GM12878 (cell line): Measurements from ENCODE around the gene MICAL3. TPM values are rescaled to one million over a fixed set of nuclear protein-coding genes. Genes with fewer than 3 reads are reported as not detected.

ENCODE experiments used
- ATAC-seq: fragments of 200-7000 bp; cut with Tn5 transposase; 3 replicates; pipeline ENCODE4 v1.9.1; 2020; ENCODE audit warnings: mild to moderate bottlenecking, moderate library complexity
- BruUV-seq: library from RNA; stranded (reverse); fragments of 400-500 nt; replicated peaks from 2 replicates; lab custom pipeline; 2021; lab: Mats Ljungman, UMichigan
- CTCF ChIA-PET: fragments of 300-600 bp; sonication (Branson Sonifier 250); formaldehyde crosslinking; extraction: SDS; loops from one replicate; lab custom pipeline; 2021; ENCODE audit warnings: inconsistent platforms; lab: Yijun Ruan, JAX
- POLR2A ChIA-PET: fragments of 350-600 bp; formaldehyde crosslinking; extraction: SDS; loops from one replicate; lab custom pipeline; 2021; ENCODE audit warnings: inconsistent platforms; lab: Charles Lee
- RAD21 ChIA-PET: fragments of 300-600 bp; sonication (Branson Sonifier 250); formaldehyde crosslinking; loops from one replicate; lab custom pipeline; 2023; ENCODE audit warnings: antibody characterized with exemption; ENCODE audit not compliant: unreplicated experiment; lab: Charles Lee
- SMC1A ChIA-PET: fragments of 300-600 bp; sonication (Branson Sonifier 250); formaldehyde crosslinking; loops from one replicate; lab custom pipeline; 2023; ENCODE audit not compliant: unreplicated experiment, uncharacterized antibody; lab: Charles Lee
- DNase-seq: peaks from one replicate; pipeline ENCODE4 v3.0.0-alpha.2; 2011; ENCODE audit warnings: low read depth, low spot score
- FAIRE-seq: peaks from 3 replicates; lab custom pipeline; 2011; peaks lifted over from hg19 to GRCh38; lab: Jason Lieb, UNC
- H2AFZ ChIP-seq: 2 replicates; pipeline ENCODE4 v1.6.0; 2011; ENCODE audit warnings: low read depth, low read length, control low read depth; ENCODE audit not compliant: control insufficient read depth
- H3K27ac ChIP-seq: 2 replicates; pipeline ENCODE4 v1.5.1; 2011; ENCODE audit warnings: control low read depth; ENCODE audit not compliant: control insufficient read depth, insufficient read depth
- H3K27me3 ChIP-seq, 2 experiments: replicated peaks in 1 of 2; 2 replicates each; pipeline versions ENCODE4 v1.6.0 to v1.6.1; 2011; ENCODE audit warnings: low read length in 1 of 2; ENCODE audit not compliant: control insufficient read depth in 2 of 2, insufficient read depth in 2 of 2
- H3K36me3 ChIP-seq, 2 experiments: 2 replicates each; pipeline ENCODE4 v1.5.1; 2011; ENCODE audit warnings: low read length in 1 of 2; ENCODE audit not compliant: control insufficient read depth in 2 of 2, insufficient read depth in 2 of 2
- H3K4me1 ChIP-seq: 2 replicates; pipeline ENCODE4 v1.6.1; 2011; ENCODE audit warnings: mild to moderate bottlenecking, low read length, moderate library complexity, mixed read lengths; ENCODE audit not compliant: control insufficient read depth, insufficient read depth
- H3K4me2 ChIP-seq: 2 replicates; pipeline ENCODE4 v1.6.0; 2011; ENCODE audit warnings: control low read depth; ENCODE audit not compliant: control insufficient read depth, insufficient read depth
- H3K4me3 ChIP-seq: fragments of 200-600 bp; sonication (generic); 2 replicates; pipeline ENCODE4 v1.5.1; 2016
- H3K79me2 ChIP-seq: 2 replicates; pipeline ENCODE4 v1.6.0; 2011; ENCODE audit warnings: low read length; ENCODE audit not compliant: control insufficient read depth, insufficient read depth
- H3K9ac ChIP-seq: 2 replicates; pipeline ENCODE4 v1.8.0; 2011; ENCODE audit warnings: low read length, control low read depth, mixed read lengths; ENCODE audit not compliant: control insufficient read depth, insufficient read depth
- H3K9me3 ChIP-seq: replicated peaks from 3 replicates; pipeline ENCODE4 v1.5.1; 2011; ENCODE audit warnings: mild to moderate bottlenecking, low read length; ENCODE audit not compliant: control insufficient read depth, insufficient read depth
- H4K20me1 ChIP-seq: 2 replicates; pipeline ENCODE4 v1.6.0; 2011; ENCODE audit not compliant: control insufficient read depth, insufficient read depth
- BACH1 ChIP-seq: fragments of 450-650 bp; IDR thresholded peaks from 2 replicates; pipeline ENCODE4 v1.6.1; 2017; ENCODE audit warnings: mild to moderate bottlenecking, borderline replicate concordance
- BCLAF1 ChIP-seq: fragments of 450-650 bp; IDR thresholded peaks from 2 replicates; pipeline ENCODE4 v1.6.1; 2017; ENCODE audit warnings: antibody characterized with exemption, mild to moderate bottlenecking, moderate library complexity
- ELK1 ChIP-seq: IDR thresholded peaks from 2 replicates; pipeline ENCODE4 v1.6.1; 2012; ENCODE audit warnings: low read depth, low read length, improper control_type of control experiment
- KAT2A ChIP-seq: conservative IDR thresholded peaks from 2 replicates; pipeline ENCODE4 v1.6.1; 2011; ENCODE audit warnings: low read depth, low read length; ENCODE audit not compliant: control insufficient read depth
- LARP7 ChIP-seq: fragments of 450-650 bp; IDR thresholded peaks from 2 replicates; pipeline ENCODE4 v1.6.1; 2017; ENCODE audit warnings: mild to moderate bottlenecking
- POLR2AphosphoS5 ChIP-seq: IDR thresholded peaks from 2 replicates; pipeline ENCODE4 v1.6.1; 2011; ENCODE audit warnings: mild to moderate bottlenecking, low read length, inconsistent platforms
- TAF1 ChIP-seq: IDR thresholded peaks from 2 replicates; pipeline ENCODE4 v1.6.1; 2011; ENCODE audit warnings: mild to moderate bottlenecking, low read depth, low read length, borderline replicate concordance
- TARDBP ChIP-seq: IDR thresholded peaks from 2 replicates; pipeline ENCODE4 v1.6.1; 2016; ENCODE audit warnings: borderline replicate concordance
- USF2 ChIP-seq: IDR thresholded peaks from 2 replicates; pipeline ENCODE4 v1.6.1; 2011; ENCODE audit warnings: low read depth, low read length, improper control_type of control experiment, borderline replicate concordance
- WGBS: methylation state at CpG from one replicate; pipeline ENCODE4 v1.1.6; 2016; ENCODE audit warnings: low lambda C conversion rate; ENCODE audit not compliant: insufficient replicate concordance, insufficient coverage; ENCODE audit errors: missing lambda C conversion rate; 5-methylcytosine and 5-hydroxymethylcytosine counted together
- in situ Hi-C: fragments of 300-500 bp; cut with MboI; formaldehyde crosslinking; loops from 9 replicates; pipeline ENCODE4 v1.14.3; 2018; ENCODE audit warnings: mixed read lengths
- intact Hi-C: fragments of 100-400 bp; cut with micrococcal nuclease; formaldehyde crosslinking; loops from one replicate; pipeline ENCODE4 v1.14.2; 2022; ENCODE audit not compliant: unreplicated experiment
- polyA plus RNA-seq, 11 experiments: library from polyadenylated mRNA; depleted of rRNA in 4 of 11; unstranded in 6 of 11; stranded (reverse) in 5 of 11; fragments of >200 nt; fragmentation: Nextera tagmentation in 4 of 11; fragmentation: Illumina TruSeq in 1 of 11; extraction: Ambion mirVana in 4 of 11; extraction: Trizol in 1 of 11; gene quantifications; 1 replicate in 1 of 11; 2 replicates in 10 of 11; pipeline versions ENCODE4 v1.2.1 to v1.2.3, GENCODE V29; 2011 to 2016; ENCODE audit warnings: inconsistent platforms in 2 of 11, missing spikeins in 2 of 11, low read depth in 1 of 11
- total RNA-seq, 4 experiments: library from RNA; depleted of rRNA in 3 of 4; stranded (reverse); fragments of >200 nt in 3 of 4; fragmentation: Illumina TruSeq in 1 of 4; extraction: Trizol in 1 of 4; gene quantifications; 2 replicates each; pipeline versions ENCODE4 v1.2.1 to v1.2.3, GENCODE V29; 2013 to 2021
- TF ChIP-seq, protein P1 (sequence below): IDR thresholded peaks from 2 replicates; pipeline ENCODE4 v1.6.1; 2011; ENCODE audit warnings: low read depth, mild to moderate bottlenecking, low read length, moderate library complexity, borderline replicate concordance; ENCODE audit errors: extremely low read depth

MICAL3 gene
- total and polyA plus RNA-seq, 10 of the 15 experiments (the other 5 are each of a cell fraction or from before 2014, with no cell fraction given) = 2.6 to 92.2 (median 24.0) TPM

DNA sequence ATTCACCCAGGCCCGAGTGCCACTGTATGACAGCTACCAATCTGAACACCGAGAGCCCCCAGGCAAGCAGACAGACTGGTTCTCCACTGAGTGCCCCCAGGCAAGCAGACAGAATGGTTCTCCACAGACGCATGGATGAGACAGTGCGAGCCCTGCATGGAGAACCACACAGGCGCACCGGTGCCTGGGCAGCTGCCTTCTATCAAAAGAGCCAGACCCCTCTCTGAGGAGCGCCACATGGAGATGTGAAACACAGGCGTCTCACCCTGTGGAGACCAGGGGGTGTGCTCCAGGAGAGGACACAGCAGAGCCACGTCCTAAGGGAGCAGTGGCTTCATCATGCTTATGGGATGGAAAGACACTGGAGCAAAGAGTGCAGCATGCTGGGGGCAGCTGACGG lies 155.6 kb downstream of the MICAL3 start:
- no peak overlapping the region for H3K9ac ChIP-seq

More for the DNA sequence above, 155.6 kb downstream of the MICAL3 start:
- Histone ChIP-seq H3K36me3 (peaks cover 17 to 54% of the 10 kb centered on the region in 2 experiments), H3K4me2 (no peak overlapping the region), H3K27me3 (no peaks in the 10 kb centered on the region), H2AFZ (no peak overlapping the region), H3K79me2 (no peaks in the 10 kb centered on the region), H3K4me1 (no peaks in the 10 kb centered on the region), H3K4me3 (no peak overlapping the region), H3K9me3 (no peaks in the 10 kb centered on the region), H4K20me1 (no peaks in the 10 kb centered on the region), H3K27ac (no peak overlapping the region)
- in situ Hi-C loops = no loop called here
- WGBS = 54% methylated on average over 10 of the region's 10 CpGs
- POLR2A ChIA-PET = interaction anchor here (0.5 to 0.7 kb wide), 2 partner anchors 68 to 70 kb away, joined by 3 read pairs; no protein-coding TSS in a partner anchor
- SMC1A ChIA-PET = interaction anchor here (1.0 kb wide), 1 partner anchor 120 kb away, joined by 3 read pairs; no protein-coding TSS in a partner anchor
- no TSS peak for BruUV-seq
- RAD21 ChIA-PET = no interaction called here
- FAIRE-seq (no peak), DNase-seq (no peak), ATAC-seq (no peak)
- TF ChIP-seq LARP7 (no peak), BCLAF1 (no peak), TARDBP (no peak), ELK1 (no peak), TAF1 (no peak), USF2 (no peak), POLR2AphosphoS5 (no peak), BACH1 (no peak), KAT2A (no peak)
- TF ChIP-seq, protein P1, sequence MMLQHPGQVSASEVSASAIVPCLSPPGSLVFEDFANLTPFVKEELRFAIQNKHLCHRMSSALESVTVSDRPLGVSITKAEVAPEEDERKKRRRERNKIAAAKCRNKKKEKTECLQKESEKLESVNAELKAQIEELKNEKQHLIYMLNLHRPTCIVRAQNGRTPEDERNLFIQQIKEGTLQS = no peak
- CTCF ChIA-PET = interaction anchor here (0.5 to 0.7 kb wide), 3 partner anchors 7 to 285 kb away, joined by 3 to 5 read pairs (median 3); no protein-coding TSS in a partner anchor
- intact Hi-C loops = no loop called here
